22Rv1 (cell line): Measurements from ENCODE around the gene TFDP1.

Source experiments
- CTCF ChIP-seq: fragments of 450-650 bp; IDR thresholded peaks from 2 replicates; pipeline ENCODE4 v1.5.1; 2017; ENCODE audit warnings: mild to moderate bottlenecking
- ZFX ChIP-seq: fragments of 450-650 bp; IDR thresholded peaks from 2 replicates; pipeline ENCODE4 v1.6.1; 2017; ENCODE audit warnings: antibody characterized with exemption, borderline replicate concordance

GRCh38 chr13:113540523-113540922, 44.0 kb upstream of the TFDP1 start:
- TF ChIP-seq CTCF = no peak
- no peak for TF ChIP-seq ZFX
